Measurements from ENCODE around the gene HRK.

- TF ChIP-seq, protein P1, sequence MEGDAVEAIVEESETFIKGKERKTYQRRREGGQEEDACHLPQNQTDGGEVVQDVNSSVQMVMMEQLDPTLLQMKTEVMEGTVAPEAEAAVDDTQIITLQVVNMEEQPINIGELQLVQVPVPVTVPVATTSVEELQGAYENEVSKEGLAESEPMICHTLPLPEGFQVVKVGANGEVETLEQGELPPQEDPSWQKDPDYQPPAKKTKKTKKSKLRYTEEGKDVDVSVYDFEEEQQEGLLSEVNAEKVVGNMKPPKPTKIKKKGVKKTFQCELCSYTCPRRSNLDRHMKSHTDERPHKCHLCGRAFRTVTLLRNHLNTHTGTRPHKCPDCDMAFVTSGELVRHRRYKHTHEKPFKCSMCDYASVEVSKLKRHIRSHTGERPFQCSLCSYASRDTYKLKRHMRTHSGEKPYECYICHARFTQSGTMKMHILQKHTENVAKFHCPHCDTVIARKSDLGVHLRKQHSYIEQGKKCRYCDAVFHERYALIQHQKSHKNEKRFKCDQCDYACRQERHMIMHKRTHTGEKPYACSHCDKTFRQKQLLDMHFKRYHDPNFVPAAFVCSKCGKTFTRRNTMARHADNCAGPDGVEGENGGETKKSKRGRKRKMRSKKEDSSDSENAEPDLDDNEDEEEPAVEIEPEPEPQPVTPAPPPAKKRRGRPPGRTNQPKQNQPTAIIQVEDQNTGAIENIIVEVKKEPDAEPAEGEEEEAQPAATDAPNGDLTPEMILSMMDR (IDR thresholded peaks at IDR 0.05) = no peak
- no peak for TF ChIP-seq POLR2A (IDR thresholded peaks at IDR 0.05)
Observed at GRCh38 chr12:116859079-116859478, 22.2 kb downstream of the HRK start.
